Stimulated activated CD4-positive, alpha-beta T cell treated with anti-CD3 and anti-CD28 coated beads, Interleukin-4, amount 100 ng/mL, for 1 hour (primary cell): ENCODE data around the gene CNPY4.
A peak's percentile ranks its signal among the peaks of the same experiment; 100 is the strongest.

Experiments
- DNase-seq: peaks from one replicate; pipeline ENCODE4 v3.0.0-alpha.2; 2020

CNPY4 gene, protein sequence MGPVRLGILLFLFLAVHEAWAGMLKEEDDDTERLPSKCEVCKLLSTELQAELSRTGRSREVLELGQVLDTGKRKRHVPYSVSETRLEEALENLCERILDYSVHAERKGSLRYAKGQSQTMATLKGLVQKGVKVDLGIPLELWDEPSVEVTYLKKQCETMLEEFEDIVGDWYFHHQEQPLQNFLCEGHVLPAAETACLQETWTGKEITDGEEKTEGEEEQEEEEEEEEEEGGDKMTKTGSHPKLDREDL

DNA sequence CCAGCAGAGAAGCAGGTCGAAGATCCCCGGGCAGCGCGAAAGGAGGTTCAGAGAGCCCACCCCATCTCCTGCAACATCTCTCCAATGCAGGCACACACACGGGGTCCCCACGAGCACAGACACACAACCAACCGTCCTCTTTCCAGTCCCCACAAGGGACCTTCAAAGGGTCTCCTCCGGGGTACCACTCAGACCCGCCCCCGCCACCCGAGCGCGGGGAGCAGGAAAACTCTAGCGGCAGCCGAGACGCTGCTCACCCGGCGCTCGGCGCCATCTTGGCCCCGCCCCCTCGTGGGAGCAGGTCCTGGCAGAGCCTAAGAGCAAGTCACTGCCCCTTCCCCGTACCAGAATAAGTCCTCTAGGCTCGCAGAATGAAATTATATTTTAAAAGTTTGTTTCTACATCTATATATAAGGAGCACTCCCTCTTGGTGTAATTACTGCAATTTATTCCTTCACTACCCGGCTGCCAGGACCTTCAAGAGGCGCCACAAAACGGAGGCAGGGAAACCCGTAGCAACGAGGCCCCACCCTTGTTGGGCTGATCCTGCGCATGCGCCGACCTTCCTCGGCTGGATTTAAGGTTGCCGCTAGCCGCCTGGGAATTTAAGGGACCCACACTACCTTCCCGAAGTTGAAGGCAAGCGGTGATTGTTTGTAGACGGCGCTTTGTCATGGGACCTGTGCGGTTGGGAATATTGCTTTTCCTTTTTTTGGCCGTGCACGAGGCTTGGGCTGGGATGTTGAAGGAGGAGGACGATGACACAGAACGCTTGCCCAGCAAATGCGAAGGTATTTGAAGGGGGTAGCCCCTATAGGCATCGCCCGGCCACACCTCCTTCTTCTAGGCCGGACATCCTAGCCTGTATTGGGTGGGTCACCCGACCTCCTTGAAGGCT is at the start of gene CNPY4, which contains the start of gene TAF6:
Gene CNPY4, plus strand, starts transcription at position 563 of the 898 bp plus-strand sequence. Its CDS starts 111 bp downstream, at position 674.
Gene TAF6, minus strand, starts transcription at position 287 of the 898 bp plus-strand sequence. CDS start 5,149 bp downstream, outside the sequence.
- peak; percentile 96 for DNase-seq

GRCh38 chr7:100069991-100070390 is 49.4 kb upstream of the CNPY4 start:
- no peak for DNase-seq

GRCh38 chr7:100071018-100071723 is 48.3 kb upstream of the CNPY4 start:
- no peak for DNase-seq

- DNase-seq, result no peak
Observed at GRCh38 chr7:100072462-100072861, 47.0 kb upstream of the CNPY4 start.

DNA sequence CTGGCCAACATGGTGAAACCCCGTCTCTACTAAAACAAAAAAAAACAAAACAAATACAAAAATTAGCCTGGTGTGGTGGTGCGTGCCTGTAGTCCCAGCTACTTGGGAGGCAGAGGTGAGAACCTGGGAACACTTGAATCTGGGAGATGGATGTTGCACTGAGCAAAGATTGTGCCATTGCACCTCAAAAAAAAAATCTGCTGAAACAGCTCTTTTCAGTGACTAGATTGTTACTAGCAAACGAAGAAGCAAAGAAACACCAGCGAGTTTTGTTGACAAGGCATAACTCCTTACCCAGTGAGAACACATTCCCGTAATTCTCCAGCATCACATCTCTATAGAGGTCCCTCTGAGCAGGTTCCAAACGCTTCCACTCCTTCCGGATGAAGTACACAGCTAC is 44.6 kb upstream of the CNPY4 start:
- no peak for DNase-seq

- no peak for DNase-seq
Observed at GRCh38 chr7:100075418-100075817, 44.0 kb upstream of the CNPY4 start.

GRCh38 chr7:100077205-100077604 is 42.2 kb upstream of the CNPY4 start:
- DNase-seq, result no peak

- no peak for DNase-seq
Observed at GRCh38 chr7:100079024-100079560, 40.3 kb upstream of the CNPY4 start.

- no peak for DNase-seq
Observed at GRCh38 chr7:100080907-100081534, 38.4 kb upstream of the CNPY4 start.

DNA sequence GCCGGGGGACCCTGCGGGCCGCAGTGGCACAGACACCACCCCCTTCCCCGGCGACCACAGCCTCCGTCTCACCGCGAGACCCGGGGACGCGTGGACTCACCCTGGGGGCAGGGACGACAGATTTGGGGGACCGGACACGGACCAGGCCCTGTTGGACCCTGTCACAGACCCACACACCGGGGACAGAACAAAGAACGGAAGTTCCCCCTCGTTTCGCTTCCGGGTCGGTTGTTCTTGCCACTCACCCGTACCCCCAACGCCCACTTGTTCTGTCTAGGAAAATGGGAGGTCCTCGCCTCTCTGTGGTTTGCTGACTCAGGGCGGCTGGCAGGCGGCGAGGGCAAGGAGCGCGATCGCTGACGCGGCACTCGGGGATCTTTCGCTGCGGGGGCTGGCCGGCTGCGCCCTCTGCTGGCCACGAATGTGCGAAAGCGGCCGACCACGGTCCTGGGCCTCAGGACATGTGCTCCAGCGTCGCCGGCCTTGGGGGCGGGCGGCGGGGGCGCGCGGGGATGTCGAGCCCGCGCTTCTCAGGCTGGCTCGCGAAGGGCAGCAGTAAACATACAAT is 37.8 kb upstream of the CNPY4 start, which contains the start of gene ZNF3:
Gene ZNF3, minus strand, starts transcription at position 189 of the 568 bp plus-strand sequence. CDS start 4,366 bp downstream, outside the sequence.
- DNase-seq, result peak; percentile 97

DNA sequence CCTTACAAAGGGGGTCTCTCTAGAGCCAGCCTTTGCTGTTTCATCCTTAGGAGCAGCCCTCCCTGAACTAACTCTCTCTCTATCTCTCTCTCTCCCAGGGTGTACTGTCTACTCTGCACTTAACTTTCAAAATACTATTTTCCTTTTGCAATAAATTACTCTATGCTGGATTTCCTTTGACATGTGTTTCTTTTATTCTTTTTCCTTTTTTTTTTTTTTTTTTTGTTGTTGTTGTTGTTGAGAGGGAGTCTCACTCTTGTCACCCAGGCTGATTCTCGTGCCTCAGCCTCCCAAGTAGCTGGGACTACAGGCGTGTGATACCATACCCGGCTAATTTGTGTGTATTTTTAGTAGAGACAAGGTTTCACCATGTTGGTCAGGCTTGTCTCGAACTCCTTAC is 36.5 kb upstream of the CNPY4 start:
- DNase-seq, result no peak

DNA sequence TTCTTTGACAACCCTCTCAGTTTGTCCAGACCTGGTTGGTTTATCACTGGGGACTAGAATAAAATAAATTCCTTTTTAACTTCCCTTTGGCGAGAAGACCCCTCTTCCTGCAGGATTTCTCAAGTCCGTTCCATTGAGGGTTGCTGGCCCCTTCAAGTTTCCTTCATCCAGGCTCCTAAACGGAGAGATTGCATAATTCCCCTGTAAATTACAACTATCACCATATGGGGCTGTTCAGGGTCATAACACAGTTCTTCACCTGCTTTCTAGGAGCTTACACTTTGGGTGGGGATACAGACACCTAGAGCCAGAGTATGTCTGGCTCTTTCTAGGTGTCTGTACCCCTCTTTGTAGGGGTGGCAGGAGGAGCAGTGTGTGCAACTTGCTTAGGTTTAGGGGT is 33.9 kb upstream of the CNPY4 start:
- DNase-seq, result no peak

DNA sequence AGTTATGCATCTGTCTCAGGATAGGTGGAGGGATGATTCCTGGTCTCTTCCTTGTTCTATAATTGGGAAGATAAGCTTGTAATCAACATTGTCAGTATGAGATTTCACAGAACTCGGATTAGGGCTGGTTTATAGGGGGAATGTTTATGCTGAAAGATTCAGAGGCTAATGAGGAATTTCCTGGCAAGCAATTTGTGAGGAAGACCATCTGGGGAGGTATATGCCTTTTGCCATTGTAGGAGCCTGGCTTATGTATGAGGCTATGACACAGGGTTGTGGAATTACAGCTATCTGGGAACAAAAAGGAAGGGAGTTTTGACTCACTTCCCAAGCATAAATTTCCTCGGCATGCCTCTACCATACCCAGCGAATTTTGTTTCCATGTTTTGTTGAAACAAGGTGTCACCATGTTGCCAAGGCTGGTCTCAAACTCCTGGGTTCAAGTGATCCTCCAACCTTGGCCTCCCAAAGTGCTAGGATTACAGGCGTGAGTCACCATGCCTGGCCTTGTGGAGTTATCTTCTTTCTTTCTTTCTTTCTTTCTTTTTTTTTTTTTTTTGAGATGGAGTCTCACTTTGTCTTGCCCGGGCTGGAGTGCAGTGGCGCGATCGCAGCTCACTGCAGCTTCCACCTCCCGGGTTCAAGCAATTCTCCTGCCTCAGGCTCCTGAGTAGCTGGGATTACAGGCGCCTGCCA is 32.2 kb upstream of the CNPY4 start:
- DNase-seq, result no peak

DNA sequence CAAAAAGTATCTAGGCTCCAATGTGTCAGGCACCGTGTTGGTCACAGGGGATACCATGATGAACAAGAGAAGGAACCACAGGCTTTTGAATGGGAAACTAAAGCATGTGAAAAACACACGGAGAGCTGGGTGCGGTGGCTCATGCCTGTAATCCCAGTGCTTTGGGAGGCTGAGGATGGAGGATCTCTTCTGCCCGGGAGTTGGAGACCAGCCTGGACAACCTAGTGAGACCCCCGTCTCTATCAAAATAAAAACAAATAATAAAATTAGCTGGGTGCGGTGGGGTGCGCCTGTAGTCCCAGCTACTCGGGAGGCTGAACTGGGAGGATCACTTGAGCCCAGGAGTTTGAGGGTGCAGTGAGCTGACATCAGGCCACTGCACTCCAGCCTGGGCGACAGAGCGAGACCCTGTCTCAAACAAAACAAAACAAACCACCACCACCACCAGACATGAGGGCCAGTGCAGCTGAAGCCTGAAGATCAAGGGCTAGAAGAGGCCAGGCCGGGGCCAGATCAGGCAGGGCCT is 31.3 kb upstream of the CNPY4 start:
- DNase-seq, result no peak

GRCh38 chr7:100088621-100089457 is 30.6 kb upstream of the CNPY4 start, which contains the start of gene COPS6:
Gene COPS6 (plus strand): TSS chr7:100088969. CDS start chr7:100088991, 22 bp downstream.
- DNase-seq, result peak; percentile 91

DNA sequence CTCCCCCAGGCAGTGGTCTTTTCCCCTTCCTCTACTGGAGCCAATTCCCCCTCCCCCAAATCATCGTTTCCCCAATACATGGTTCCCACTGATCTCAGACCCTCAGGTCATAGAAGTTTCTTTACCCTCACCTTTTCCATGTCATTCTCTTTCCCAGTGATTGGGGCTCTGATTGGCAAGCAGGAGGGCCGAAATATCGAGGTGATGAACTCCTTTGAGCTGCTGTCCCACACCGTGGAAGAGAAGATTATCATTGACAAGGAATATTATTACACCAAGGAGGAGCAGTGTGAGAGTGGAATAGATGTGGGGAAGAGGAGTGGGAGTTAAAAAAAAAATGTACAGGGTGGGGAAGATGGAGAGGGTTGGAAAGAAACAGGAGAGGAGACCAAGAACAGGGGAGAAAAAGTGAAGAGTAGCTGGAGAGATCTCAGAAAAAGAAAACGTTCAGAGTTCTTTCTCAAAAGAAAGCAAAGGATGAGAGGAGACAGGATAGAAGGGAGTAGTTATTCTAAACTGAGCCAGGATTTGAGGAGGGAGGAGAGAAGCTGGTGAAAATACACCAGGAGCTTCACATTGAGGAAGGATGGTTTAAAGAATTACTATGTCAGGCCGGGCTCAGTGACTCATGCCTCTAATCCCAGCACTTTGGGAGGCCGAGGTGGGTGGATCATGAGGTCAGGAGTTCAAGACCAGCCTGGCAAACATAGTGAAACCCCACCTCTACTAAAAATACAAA is 29.8 kb upstream of the CNPY4 start:
- DNase-seq, result no peak

DNA sequence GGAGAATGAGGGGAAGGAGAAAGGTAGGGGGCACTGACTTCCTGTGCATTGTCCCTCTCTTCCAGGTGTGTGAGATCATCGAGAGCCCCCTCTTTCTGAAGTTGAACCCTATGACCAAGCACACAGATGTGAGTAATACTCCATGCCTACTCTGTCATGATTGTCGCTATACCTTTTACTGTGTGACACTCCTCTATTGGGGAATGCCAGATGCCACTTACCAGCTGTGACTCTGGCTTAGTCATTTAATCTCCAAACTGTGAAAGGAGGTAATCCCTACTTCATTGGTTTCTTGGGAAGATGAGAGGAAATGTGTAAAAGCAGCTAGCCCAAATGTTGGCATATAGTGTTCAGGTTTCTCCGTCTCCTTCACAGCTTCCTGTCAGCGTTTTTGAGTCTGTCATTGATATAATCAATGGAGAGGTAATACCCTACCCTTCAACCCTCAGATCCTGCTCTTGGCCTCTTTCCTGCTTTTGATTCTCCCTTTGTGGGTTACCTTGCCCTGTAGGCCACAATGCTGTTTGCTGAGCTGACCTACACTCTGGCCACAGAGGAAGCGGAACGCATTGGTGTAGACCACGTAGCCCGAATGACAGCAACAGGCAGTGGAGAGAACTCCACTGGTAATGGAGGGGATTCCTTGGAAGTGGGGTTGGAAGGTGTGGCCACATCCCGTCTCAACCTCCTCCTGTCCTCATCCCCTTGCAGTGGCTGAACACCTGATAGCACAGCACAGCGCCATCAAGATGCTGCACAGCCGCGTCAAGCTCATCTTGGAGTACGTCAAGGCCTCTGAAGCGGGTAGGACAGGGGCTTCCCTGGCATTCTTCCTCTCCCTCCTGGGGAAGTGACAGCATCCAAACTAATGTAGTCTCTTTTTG is 28.7 kb upstream of the CNPY4 start:
- no peak for DNase-seq
